Neural progenitor cell (in vitro differentiated cells): Measurements from ENCODE around the gene CCDC81. TPM values are rescaled to one million over a fixed set of nuclear protein-coding genes. Genes with fewer than 3 reads are reported as not detected.

ENCODE experiments used
- DNase-seq: peaks from one replicate; pipeline ENCODE4 v3.0.0-alpha.2; 2016; ENCODE audit warnings: low spot score
- H2AFZ ChIP-seq: fragments of 200-600 bp; sonication (generic); replicated peaks from 2 replicates; pipeline ENCODE4 v1.6.1; 2016; ENCODE audit warnings: antibody characterized with exemption
- H3F3A ChIP-seq: fragments of 200-600 bp; sonication (generic); 2 replicates; pipeline ENCODE4 v1.6.1; 2016; ENCODE audit warnings: antibody characterized with exemption, low read depth
- H3K27ac ChIP-seq: fragments of 200-600 bp; sonication (generic); 2 replicates; pipeline ENCODE4 v1.5.1; 2016; ENCODE audit warnings: mild to moderate bottlenecking
- H3K27me3 ChIP-seq: fragments of 200-600 bp; sonication (generic); 2 replicates; pipeline ENCODE4 v1.6.1; 2016; ENCODE audit warnings: mild to moderate bottlenecking, moderate library complexity
- H3K36me3 ChIP-seq: fragments of 200-600 bp; sonication (generic); 2 replicates; pipeline ENCODE4 v1.5.1; 2016
- H3K4me1 ChIP-seq: fragments of 200-600 bp; sonication (generic); 2 replicates; pipeline ENCODE4 v1.6.1; 2016; ENCODE audit warnings: mixed run types
- H3K4me2 ChIP-seq: fragments of 200-600 bp; sonication (generic); 2 replicates; pipeline ENCODE4 v1.6.1; 2016
- H3K4me3 ChIP-seq: fragments of 200-600 bp; sonication (generic); 2 replicates; pipeline ENCODE4 v1.5.1; 2016
- H3K79me2 ChIP-seq: fragments of 200-600 bp; sonication (generic); 2 replicates; pipeline ENCODE4 v1.6.1; 2016; ENCODE audit warnings: low read depth
- H3K9ac ChIP-seq: fragments of 200-600 bp; sonication (generic); 2 replicates; pipeline ENCODE4 v1.6.1; 2016
- H3K9me3 ChIP-seq: fragments of 200-600 bp; sonication (generic); 2 replicates; pipeline ENCODE4 v1.5.1; 2016; ENCODE audit warnings: low read depth
- H4K20me1 ChIP-seq: fragments of 200-600 bp; sonication (generic); 2 replicates; pipeline ENCODE4 v1.6.1; 2016; ENCODE audit warnings: low read depth
- H3K27ac Mint-ChIP-seq: 3 replicates; pipeline ENCODE4 v1.8.0; 2021; ENCODE audit warnings: mixed read lengths
- H3K27me3 Mint-ChIP-seq: 2 replicates; pipeline ENCODE4 v1.8.0; 2022; ENCODE audit warnings: low read depth, mild to moderate bottlenecking, inconsistent platforms, moderate library complexity, mixed read lengths; ENCODE audit not compliant: insufficient read depth
- H3K36me3 Mint-ChIP-seq: 3 replicates; pipeline ENCODE4 v1.8.0; 2021; ENCODE audit warnings: mixed read lengths
- H3K4me1 Mint-ChIP-seq: 3 replicates; pipeline ENCODE4 v1.8.0; 2021; ENCODE audit warnings: mixed read lengths
- H3K4me3 Mint-ChIP-seq: 3 replicates; pipeline ENCODE4 v1.8.0; 2021; ENCODE audit warnings: mild to moderate bottlenecking, moderate library complexity, mixed read lengths
- H3K9me3 Mint-ChIP-seq: 3 replicates; pipeline ENCODE4 v1.8.0; 2020; ENCODE audit warnings: mixed read lengths
- CTCF ChIP-seq: fragments of 200-600 bp; sonication (generic); IDR thresholded peaks from 2 replicates; pipeline ENCODE4 v1.5.1; 2017; ENCODE audit warnings: antibody characterized with exemption, mild to moderate bottlenecking
- EZH2 ChIP-seq: fragments of 200-600 bp; sonication (generic); IDR thresholded peaks from 2 replicates; pipeline ENCODE4 v1.6.1; 2017; ENCODE audit warnings: antibody characterized with exemption, mild to moderate bottlenecking, moderate library complexity
- EZH2phosphoT487 ChIP-seq: fragments of 200-600 bp; sonication (generic); IDR thresholded peaks from 2 replicates; pipeline ENCODE4 v1.6.1; 2017; ENCODE audit warnings: antibody characterized with exemption
- total RNA-seq: library from RNA; depleted of rRNA; stranded (reverse); fragments of >200 nt; gene quantifications from 2 replicates; pipeline ENCODE4 v1.2.3, GENCODE V29; 2015; ENCODE audit warnings: low replicate concordance

CCDC81 gene
- total RNA-seq, 1 donor from 2014 or later: 1.0 TPM

- TF ChIP-seq EZH2: no peak
- no peak for TF ChIP-seq EZH2phosphoT487
- TF ChIP-seq CTCF: no peak
- H3F3A ChIP-seq: no peaks in the 10 kb centered on the region
- Mint-ChIP-seq H3K27ac (no peak overlapping the region), H3K27me3 (peaks cover 2% of the 10 kb centered on the region), H3K36me3 (peaks cover 3% of the 10 kb centered on the region), H3K9me3 (no peaks in the 10 kb centered on the region), H3K4me3 (no peak overlapping the region), H3K4me1 (no peaks in the 10 kb centered on the region)
- H3K36me3 ChIP-seq: no peaks in the 10 kb centered on the region
- H4K20me1 ChIP-seq: no peaks in the 10 kb centered on the region
- DNase-seq: no peak
- H3K4me1 ChIP-seq: no peaks in the 10 kb centered on the region
- H3K4me2 ChIP-seq: no peak overlapping the region
- no peaks in the 10 kb centered on the region for H3K79me2 ChIP-seq
- H2AFZ ChIP-seq: no peak overlapping the region
- no peak overlapping the region for H3K9ac ChIP-seq
- H3K9me3 ChIP-seq: no peaks in the 10 kb centered on the region
- H3K27ac ChIP-seq: no peak overlapping the region
- H3K27me3 ChIP-seq: no peaks in the 10 kb centered on the region
- no peak overlapping the region for H3K4me3 ChIP-seq
These were observed 95.1 kb downstream of the CCDC81 start for GRCh38 chr11:86469491-86470388.

Other genes with a start within 250 kb of the CCDC81 start
- 44.2 and 64.9 TPM in 2 replicates for gene EED, start 130.1 kb upstream of the CCDC81 start, total RNA-seq
- gene HIKESHI, start 72.6 kb upstream of the CCDC81 start, total RNA-seq: 86.6 and 87.2 TPM in 2 replicates